ENCODE measurements around the gene CD37.
A peak's percentile ranks its signal among the peaks of the same experiment; 100 is the strongest.
"Not testable (repeated sequence)": the region's sequence is repeated elsewhere in the genome, so short reads cannot be mapped to it uniquely, and the experiment has no call there.

Gene CD37

DNA sequence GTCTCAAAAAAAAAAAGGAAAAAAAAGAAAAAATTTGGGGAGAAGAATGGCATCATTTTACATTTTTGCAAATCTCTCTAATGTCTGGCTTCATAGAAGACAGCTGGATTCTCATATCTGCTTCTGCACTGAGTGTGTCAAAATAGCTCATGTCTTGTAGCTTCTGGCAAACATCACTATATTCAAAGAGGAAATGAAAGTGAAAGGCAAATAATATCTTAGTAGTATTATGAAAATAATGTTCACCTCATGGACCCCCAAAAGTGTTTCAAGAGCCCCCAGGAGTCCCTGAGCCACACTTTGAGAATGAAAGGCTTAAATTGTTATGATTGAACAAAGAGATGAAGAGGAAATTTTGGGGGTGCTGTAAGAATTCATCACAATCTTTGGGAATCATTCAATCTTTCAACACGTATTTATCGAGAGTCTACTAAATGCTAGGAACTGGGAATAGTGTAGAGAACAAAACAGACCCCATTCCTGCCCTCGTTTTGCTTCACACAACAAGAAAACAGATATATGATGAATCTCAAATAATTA is 9.0 kb upstream of the CD37 start:
- H3K4me3 ChIP-seq (ENCODE audit: low read length) = no peak overlapping the region
- DNase-seq (ENCODE audit: low read depth, low spot score) = no peak

GRCh38 chr19:49327878-49328544 is 7.2 kb upstream of the CD37 start:
- H3K4me3 ChIP-seq (ENCODE audit: low read length) = no peak overlapping the region

GRCh38 chr19:49328741-49329140 is 6.5 kb upstream of the CD37 start:
- no peak for DNase-seq (ENCODE audit: low read depth, low spot score)
- H3K4me3 ChIP-seq (ENCODE audit: low read length) = no peak overlapping the region

More at GRCh38 chr19:49327878-49328544, 7.2 kb upstream of the CD37 start:
- peak; percentile 53 for DNase-seq (ENCODE audit: low read depth, low spot score)

- DNase-seq (ENCODE audit: low read depth, low spot score); H3K4me3 ChIP-seq (ENCODE audit: low read length): not testable (repeated sequence)
Measured at GRCh38 chr19:49331187-49331586, 4.0 kb upstream of the CD37 start.

GRCh38 chr19:49331616-49332055 is 3.6 kb upstream of the CD37 start:
- peak; percentile 86 for DNase-seq (ENCODE audit: low read depth, low spot score)
- H3K4me3 ChIP-seq (ENCODE audit: low read length) = no peak overlapping the region

DNA sequence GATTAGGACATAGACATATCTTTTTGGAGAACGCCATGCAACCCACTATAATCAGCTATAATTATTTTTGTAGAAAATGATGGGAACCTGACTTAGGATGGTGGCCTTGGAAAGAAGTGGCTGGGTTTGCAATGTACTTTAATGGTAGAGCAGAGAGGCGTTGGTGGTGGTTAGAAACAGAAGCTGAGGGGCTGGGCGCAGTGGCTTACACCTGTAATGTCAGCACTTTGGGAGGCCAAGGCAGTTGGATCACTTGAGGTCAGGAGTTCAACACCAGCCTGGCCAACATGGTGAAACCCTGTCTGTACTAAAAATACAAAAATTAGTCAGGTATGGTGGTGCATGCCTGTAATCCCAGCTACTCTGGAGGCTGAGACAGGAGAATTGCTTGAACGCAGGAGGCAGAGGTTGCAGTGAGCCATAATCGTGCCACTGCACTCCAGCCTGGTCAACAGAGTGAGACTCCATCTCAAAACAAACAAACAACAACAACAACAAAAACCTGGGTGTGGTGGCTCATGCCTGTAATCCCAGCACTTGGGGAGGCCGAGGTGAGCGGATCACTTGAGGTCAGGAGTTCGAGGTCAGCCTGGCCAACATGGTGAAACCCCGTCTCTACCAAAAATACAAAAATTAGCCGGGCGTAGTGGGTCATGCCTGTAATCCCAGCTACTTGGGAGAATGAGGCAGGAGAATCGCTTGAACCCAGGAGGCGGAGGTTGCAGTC is 2.4 kb upstream of the CD37 start:
- DNase-seq (ENCODE audit: low read depth, low spot score); H3K4me3 ChIP-seq (ENCODE audit: low read length): not testable (repeated sequence)

- DNase-seq (ENCODE audit: low read depth, low spot score) = no peak
- peak overlapping the region; percentile 23; the same call in 1 of the 2 replicates for H3K4me3 ChIP-seq (ENCODE audit: low read length)
Measured at GRCh38 chr19:49333418-49333805, 1.8 kb upstream of the CD37 start.

GRCh38 chr19:49333811-49334288 is 1.4 kb upstream of the CD37 start:
- peak; percentile 68 for DNase-seq (ENCODE audit: low read depth, low spot score)
- peak overlapping the region; percentile 23; the same call in 1 of the 2 replicates for H3K4me3 ChIP-seq (ENCODE audit: low read length)

DNA sequence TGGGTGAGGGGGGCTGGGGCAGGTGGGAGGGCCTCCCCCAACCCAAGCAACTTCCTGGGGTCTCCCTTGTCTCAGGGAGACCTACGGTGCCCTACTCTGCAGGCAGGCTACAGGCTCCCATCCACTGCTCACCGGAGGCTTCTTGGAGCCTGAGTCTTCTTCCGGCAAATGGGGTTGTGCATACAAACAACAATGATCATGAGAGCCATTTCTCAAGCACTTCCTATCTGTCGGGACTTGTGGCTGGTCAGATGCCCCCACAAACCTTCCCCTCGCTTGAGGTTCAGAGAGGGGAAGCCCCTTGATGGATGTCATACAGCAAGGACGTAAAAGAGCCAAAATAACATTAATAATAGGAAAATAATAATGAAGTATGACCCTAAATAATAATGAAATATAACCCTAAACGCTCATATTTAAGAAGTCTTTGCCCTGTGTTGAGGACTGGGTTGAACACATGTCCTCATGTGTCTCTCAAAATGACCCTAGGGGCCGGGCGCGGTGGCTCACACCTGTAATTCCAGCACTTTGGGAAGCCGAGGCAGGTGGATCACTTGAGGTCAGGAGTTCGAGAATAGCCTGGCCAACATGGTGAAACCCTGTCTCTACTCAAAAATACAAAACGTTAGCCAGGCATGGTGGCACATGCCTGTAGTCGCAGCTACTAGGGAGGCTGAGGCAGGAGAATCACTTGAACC is 727 bp downstream of the CD37 start:
- H3K4me3 ChIP-seq (ENCODE audit: low read length) = no peak overlapping the region
- DNase-seq (ENCODE audit: low read depth, low spot score) = no peak

GRCh38 chr19:49336482-49337266 is 1.5 kb downstream of the CD37 start:
- H3K4me3 ChIP-seq (ENCODE audit: low read length) = no peak overlapping the region
- no peak for DNase-seq (ENCODE audit: low read depth, low spot score)

- no peak for DNase-seq (ENCODE audit: low read depth, low spot score)
- H3K4me3 ChIP-seq (ENCODE audit: low read length) = no peak overlapping the region
Measured at GRCh38 chr19:49337267-49338022, 2.2 kb downstream of the CD37 start.

- no peak for DNase-seq (ENCODE audit: low read depth, low spot score)
- H3K4me3 ChIP-seq (ENCODE audit: low read length) = no peak overlapping the region
Measured at GRCh38 chr19:49338023-49338677, 2.9 kb downstream of the CD37 start.

DNA sequence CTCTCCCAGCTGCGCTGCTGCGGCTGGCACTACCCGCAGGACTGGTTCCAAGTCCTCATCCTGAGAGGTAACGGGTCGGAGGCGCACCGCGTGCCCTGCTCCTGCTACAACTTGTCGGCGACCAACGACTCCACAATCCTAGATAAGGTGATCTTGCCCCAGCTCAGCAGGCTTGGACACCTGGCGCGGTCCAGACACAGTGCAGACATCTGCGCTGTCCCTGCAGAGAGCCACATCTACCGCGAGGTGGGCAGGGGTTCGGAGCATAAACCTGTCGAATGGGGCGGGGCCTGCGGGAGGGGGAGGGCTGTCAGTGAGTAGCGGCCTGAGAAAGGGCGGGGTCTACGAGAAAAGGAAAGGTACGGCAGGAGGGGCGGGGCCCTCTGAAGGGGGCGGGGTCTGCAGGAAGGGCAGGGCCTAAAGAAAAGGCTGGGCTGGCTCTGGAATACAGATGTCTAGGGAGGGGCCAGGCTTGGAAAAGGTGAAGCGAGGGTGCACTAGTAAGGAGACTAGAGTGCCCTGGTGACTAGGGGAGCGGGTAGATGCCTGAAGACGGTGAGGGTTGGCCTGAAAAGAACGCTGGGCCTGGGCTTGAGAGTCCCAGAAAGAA is 3.6 kb downstream of the CD37 start:
- no peak for DNase-seq (ENCODE audit: low read depth, low spot score)
- H3K4me3 ChIP-seq (ENCODE audit: low read length) = no peak overlapping the region

DNA sequence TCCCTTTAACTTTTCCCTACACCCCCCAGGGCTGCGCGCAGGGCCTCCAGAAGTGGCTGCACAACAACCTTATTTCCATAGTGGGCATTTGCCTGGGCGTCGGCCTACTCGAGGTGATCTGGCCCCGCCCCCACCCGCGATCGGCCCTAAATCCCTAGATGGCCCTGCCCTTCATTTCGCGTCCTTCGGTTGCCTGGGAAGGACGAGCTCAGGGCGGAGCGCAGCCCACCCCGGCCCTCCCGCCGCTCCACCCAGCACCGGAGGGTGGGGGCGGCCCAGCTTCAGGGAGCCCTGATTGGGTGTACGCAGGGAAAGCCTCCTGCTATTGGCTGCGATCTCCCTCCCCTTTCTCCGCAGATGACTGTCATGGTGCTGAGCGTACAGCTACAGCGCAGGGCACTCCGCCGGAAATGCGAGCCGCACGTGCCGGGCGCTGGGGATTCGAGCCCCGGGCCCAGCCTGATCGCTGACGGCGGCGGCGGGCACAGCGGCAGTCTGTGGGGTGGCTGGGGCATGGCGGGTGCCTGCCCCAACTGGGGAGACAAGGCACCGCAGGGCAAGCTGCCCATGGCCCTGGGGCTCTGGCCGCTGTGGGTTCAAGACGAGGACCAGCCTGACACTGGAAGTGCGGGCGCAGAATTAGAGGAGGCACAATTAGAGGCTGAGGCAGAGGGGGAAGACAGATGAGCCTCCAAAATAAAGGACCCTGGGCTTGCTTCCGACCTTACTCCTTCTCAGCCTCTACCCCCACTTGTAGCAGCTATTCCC is 4.3 kb downstream of the CD37 start:
- no peak for DNase-seq (ENCODE audit: low read depth, low spot score)
- H3K4me3 ChIP-seq (ENCODE audit: low read length) = no peak overlapping the region

DNA sequence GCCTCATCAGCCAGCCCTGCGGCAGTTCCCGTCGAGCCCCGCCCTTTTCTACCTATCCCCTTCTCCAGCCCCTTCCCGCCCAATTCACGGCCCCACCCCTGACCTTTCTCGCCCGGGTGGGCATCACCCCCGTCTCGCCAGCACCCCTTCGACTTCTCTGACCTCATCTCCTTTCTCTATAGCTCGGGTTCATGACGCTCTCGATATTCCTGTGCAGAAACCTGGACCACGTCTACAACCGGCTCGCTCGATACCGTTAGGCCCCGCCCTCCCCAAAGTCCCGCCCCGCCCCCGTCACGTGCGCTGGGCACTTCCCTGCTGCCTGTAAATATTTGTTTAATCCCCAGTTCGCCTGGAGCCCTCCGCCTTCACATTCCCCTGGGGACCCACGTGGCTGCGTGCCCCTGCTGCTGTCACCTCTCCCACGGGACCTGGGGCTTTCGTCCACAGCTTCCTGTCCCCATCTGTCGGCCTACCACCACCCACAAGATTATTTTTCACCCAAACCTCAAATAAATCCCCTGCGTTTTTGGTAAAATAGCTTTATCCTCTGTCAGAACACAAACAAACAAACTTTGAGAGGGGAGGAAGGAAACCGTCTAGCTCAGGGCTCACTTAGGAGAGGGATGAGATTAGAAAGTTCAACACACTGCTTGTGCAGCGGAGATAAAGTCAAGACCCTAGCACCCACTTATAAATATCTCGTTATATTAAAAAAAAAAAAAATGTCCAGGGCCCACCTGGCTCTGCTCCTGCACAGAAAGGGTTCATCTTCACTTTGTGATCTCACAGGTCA is 5.1 kb downstream of the CD37 start:
- no peak for DNase-seq (ENCODE audit: low read depth, low spot score)
- no peak overlapping the region for H3K4me3 ChIP-seq (ENCODE audit: low read length)
